Renal cortex interstitium (tissue), 11 donors: ENCODE results near the gene GRIP1. TPM values are rescaled to one million over a fixed set of nuclear protein-coding genes. Genes with fewer than 3 reads are reported as not detected.
A peak's percentile ranks its signal among the peaks of the same experiment; 100 is the strongest.

Experiments used
- DNase-seq, 11 donors: peaks; one replicate each; pipeline ENCODE4 v3.0.0-alpha.2; 2013; ENCODE audit warnings: low read depth in 9 of 11, low spot score in 4 of 11; ENCODE audit errors: extremely low read depth in 1 of 11
- polyA plus RNA-seq, 3 donors: library from polyadenylated mRNA; unstranded; fragments of 120-200 nt; gene quantifications; one replicate each; pipeline ENCODE4 v1.2.1, GENCODE V29; 2013; ENCODE audit not compliant: insufficient read length in 3 of 3

GRIP1 gene
- polyA plus RNA-seq, 3 donors, result 23.0 to 27.4 (median 26.7) TPM

DNA sequence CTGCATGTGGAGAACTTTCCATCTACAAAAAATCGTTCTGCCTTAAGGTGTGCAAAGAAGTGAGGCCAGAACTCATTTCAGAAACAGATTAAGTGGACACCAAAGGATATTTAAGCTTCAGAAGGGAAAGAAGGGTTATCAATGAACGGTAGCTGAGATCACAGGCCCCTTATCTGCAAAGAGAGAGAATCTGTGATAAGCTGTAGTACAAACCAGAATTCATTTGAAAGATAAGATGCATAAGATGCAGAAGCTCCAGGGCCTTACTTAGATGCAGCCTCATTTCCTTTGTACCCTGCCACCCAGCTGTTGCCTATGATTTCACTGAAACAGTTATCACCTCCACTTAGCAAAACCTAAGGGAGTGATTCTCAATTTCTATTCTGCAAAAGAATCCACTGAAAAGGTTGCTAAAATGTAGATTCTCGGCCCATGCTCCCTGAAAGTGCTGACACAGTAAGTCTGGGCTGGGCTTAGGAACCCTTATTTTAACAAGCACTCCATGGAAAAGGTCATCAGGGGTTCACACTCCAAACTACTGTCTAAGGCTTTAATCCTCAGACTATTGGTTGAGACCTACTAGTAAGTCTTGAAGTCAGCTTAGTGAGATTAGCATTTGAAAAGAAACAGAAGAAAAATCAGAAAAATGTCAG, 311.7 kb downstream of the GRIP1 start:
- DNase-seq, result no peak

DNA sequence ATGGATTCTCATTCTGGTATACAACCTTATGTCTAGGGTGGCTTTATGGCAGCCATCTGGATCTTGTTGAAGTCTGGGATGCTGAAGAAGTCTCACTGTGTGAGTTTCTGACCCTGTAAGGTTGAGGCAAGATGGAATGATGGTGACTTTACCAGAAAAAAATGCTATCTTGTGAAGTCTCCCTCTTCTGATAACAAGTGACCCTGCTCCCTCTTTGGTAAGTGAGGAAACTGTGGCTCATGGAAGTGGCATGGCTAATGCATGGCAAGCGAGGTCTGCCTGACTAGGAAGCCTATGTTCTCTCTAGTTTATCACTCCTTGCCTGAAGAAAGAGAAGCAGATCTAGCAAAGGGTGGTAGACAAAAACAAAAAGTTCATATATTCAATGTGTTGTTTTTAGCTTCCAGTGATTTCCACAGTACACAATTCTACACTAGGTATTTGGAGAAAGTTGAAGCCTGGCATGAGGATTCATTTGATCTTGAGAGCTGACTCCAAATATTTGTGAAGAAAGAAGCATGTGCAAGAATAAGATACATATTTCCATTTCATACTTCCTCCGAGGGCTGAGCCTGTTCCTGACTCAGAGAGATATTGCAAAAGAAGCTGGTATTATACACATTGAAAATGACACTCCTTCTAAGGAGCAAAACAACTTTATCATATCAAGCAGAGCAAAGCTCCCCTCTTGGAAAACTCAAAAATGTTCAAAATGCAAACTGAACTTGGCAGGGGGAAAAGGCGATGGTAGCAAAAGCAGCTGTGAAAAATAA, 313.0 kb downstream of the GRIP1 start:
- no peak for DNase-seq

DNA sequence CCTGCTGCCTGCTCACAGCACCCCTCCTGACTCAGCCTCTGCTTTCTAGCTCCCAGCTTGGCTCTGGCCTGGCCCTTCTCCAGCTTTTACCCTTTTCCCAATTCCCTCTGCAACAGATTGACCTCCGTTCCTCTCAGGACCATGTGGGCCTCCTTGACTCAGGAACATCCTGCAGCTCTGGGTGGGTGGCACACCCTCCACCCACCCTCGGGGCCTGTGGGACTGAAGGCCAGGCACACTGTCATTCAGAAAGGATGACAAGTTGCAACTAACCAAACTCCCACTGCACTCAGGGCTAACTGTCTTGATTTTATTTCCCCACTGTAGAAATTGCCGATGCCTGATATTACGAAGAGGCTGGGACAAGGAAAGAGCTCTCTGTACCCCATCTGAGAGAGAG, 317.2 kb downstream of the GRIP1 start:
- no peak for DNase-seq

DNA sequence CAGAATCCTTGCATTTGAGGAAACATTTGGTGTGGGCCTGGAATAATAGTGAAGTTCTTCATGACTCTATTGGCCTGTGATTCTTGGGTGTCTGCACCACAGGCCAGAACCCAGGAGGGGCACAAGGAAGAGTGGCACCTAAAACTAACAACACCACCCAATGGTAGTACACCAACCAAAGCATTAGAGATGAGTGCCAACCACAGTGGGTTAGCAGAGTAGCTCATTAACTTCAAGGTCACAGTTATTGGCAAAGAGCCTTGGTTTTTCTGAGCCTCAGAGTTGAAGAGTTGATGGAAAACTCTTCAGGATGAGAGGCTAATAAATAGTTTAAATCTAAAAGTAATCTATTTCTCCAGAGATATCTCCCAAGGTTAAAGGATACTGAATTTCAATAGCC, 319.6 kb downstream of the GRIP1 start:
- DNase-seq, result no peak

DNA sequence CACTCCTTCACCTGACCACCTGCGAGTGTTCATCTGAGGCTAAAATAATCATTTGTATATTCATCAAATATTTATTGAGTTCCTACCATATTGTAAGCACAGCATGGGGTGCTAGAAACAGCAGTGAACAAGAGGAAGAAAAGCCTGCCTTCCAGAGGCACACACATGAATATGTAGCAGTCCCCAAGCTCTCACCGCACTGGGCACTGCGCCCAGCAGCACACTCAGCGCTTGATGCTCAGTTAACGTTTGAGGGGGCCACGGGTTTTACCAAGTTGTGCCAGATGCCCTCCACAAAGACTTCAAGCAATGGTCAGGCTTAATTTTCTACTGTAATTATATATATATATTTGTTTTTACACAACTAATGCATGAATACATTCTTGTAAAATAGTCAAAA, 324.6 kb downstream of the GRIP1 start:
- DNase-seq, result no peak

DNA sequence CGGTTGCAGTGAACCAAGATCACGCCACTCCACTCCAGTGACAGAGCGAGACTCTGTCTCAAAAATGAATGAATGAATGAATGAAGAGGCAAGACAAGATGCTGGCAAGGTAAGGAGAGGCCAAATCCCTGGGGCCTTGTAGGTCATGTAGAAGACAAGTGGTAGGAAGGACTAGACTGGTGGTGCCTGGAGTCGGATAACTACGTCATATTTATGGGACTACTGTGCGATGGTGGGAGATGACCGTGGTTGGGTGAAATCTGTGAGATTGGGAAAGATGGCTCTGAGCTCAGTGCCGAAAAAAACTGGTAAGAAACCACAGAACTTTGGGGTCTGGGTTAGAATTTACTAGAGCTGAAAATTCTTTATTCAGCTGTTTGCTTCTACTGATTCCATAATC, 326.0 kb downstream of the GRIP1 start:
- DNase-seq, result no peak

DNA sequence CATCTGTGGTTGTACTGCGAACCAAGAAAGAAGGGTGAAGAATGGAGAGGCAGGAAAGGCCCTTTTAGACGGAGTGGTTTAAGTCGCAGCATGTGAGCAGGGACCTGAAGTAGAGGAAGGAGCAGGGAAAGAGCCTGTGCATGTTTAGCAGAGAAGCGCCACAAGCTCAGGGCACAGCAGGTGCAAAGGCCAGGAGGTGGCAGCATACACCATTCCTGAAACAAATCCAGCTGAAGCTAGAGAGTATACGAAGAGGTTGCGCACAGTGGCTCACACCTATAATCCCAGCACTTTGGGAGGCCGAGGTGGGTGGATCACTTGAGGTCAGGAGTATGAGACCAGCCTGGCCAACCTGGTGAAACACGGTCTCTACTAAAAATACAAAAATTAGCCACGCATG, 326.7 kb downstream of the GRIP1 start:
- DNase-seq, result peak in 3 of 11 donors; percentile 1 to 11 (median 2)

DNA sequence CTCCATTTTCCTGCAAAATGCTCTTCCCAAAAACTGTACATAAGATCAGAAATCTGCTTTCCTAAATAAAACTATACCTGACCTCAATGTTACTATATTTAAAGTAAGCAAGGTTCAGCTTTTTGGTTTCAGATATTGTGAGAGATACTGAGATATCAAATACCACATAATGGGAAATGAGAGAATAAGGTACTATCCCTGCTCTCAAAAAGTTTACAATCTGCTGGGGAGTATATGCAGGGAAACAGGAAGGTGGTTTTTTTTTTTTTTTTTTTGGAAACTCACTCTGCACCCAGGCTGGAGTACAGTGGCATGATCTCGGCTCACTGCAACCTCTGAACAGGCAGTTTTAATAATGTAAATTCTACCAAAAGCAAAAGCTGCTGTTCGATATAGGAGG, 327.6 kb downstream of the GRIP1 start:
- DNase-seq, result no peak

DNA sequence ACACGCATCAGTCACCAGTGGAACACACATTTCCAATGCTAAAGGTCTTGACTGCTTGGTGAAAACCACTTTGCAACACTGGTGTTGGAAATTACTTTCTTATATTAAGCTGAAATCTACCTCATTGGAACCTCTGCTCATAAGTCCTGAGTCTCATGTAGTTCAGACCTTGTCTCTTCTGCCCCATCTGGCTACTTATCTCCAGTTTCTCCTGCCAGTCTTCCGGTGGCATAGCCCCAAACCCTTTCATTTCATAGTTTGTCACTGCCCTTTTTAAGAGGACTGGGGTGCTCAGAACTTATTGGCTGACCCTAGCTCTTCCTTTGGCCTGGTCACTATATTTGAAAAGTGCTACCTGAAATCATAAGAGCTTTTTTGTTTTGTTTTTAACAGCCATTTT, 332.9 kb downstream of the GRIP1 start:
- DNase-seq, result no peak

DNA sequence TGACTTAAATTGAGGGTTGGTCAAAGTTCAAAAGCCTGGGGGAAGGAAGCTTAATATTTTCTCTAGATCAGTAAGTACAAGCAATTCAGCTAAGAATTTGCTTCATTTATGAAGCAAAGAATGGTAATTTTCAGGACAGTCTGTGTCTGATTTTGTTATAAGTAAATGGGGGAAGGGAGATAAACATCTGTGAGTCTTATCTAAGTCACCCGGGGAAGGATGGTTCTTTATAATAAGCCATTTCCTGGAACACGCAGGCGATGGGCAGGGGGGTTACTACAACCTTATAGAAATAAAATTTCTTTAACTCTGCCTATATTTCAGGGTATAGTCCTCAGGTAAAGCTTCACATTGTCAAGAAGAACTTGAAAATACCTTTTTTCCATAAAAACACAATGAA, 333.7 kb downstream of the GRIP1 start:
- DNase-seq, result no peak

DNA sequence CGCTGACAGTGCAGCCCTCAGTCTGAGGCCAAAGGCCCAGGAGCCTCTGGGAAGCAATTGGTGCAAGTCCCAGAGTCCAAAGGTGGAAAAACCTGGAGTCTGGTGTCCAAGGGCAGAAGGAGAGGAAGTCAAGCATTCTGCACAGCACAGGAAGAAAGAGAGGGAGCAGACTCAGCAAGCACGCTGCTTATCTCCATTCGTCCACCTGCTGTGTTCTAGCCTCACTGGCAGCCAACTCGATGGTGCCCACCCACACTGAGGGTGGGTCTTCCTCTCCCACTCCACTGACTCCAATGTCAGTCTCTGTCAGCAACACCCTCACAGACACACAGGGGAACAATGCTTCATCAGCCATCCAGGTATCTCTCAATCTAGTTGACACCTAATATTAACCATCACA, 337.8 kb downstream of the GRIP1 start:
- no peak for DNase-seq

DNA sequence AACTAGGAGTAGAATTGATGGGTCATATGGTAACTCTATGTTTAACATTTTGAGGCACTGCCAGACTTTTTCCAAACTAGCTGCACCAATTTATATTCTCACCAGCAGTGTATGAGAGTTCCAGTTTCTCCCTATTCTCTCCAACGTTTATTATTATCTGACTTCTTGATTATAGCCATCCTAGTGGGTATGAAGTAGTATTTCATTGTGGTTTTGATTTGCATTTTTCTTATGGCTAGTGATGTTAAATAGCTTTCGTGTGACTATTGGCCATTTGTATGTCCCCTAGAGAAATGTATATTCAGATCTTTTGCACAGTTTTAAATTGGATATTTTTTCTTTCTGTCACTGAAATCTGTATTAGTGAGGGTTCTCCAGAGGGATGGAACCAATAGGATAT, 338.7 kb downstream of the GRIP1 start:
- DNase-seq, result no peak

DNA sequence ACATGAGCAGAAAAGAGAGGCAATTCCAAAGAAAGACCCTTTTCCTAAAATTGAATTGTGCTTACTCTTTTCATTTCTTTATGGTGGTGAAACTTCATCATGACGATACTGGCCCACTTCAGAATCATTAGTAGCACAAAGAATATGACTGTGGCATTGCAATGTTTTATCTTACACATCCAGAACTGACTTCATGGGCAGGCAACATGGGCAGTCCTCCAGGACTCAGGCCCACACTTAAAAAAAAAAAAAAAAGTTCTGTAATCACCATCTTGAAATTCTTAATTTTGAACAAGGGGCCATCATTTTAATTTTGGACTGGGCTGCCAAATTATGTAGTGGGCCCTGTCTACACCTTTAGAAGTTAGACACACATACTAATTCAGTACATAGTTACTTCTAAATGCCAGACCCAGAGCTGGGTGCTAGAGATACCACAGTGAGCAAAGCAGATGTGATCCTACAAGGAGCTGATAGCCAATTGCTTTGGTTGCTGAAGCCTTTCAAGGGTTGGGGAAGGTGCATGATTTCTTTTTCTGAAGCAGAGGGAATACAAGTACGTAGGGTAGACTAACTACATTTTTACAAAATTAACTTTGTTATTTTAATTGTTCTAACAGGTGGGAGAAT, 341.4 kb downstream of the GRIP1 start:
- no peak for DNase-seq

DNA sequence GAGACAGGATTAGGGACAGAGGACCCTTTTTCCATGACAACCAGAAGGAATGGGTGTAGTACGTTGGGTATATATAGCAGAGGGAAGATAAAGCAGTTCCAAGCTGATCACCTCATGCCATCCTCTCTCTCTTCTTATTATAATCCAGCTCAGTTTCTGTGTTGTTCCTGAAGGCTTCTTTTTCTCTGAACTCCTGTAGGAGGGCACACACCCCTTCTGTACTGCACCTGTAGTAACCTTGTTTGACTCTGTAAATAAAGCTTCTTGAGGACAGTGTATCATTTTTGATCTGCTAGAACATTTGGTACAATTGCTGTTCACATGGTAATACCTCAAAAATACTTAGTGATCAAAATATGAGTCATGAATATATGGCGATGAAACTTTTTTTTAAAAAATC, 343.1 kb downstream of the GRIP1 start:
- DNase-seq, result no peak

DNA sequence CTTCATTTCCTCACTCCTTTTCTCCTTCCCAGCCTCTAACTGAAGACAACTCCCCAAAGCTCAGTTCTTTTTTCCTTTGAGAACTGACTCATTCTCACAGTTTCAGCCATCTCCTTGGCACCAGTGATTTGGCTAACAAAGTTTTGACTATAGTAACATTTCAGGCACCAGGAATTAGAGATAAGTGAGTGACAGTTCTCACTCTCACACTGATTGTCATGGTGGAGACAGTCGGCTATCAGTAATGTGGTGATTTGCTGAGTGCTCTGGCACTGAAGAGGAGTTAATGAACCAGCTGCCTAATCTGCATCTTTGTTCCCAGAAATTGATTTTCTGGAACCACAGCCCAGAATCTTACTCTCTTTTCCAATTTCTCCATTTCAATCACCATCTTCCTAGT, 347.1 kb downstream of the GRIP1 start:
- DNase-seq, result no peak

DNA sequence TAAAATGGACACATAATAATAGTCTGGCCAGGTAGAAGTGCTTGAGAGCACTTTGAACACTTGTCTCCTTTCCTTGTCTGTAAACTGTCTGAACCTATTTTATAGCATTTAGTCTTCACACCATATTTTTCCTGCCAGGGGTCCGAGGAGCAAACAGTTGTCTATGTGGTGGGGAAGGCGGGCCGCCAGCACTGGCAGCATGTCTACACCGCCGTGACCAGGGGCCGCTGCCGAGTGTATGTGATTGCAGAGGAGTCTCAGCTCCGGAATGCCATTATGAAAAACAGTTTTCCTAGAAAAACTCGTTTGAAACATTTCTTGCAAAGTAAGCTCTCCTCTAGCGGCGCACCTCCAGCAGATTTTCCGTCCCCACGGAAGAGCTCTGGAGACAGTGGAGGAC, 347.9 kb downstream of the GRIP1 start:
- DNase-seq, result no peak

DNA sequence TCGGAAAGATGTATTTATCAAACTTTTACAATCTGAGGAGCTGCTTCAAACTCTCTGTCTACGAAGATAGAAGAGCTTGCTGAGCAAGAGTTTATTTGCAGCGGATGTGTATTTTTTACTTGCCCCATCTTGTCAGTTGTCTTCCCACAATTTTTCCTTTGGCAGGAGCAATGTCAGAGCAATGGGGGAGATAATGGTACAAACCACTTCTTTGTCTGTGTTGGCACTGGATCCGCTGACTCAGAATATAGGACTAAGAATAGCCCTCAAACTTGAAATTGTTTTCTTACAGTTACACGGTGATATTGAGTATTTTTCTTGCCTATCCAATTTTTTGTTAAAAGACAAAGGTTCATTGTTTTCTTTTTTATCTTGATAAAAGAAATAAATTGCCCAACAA, 348.9 kb downstream of the GRIP1 start:
- no peak for DNase-seq

DNA sequence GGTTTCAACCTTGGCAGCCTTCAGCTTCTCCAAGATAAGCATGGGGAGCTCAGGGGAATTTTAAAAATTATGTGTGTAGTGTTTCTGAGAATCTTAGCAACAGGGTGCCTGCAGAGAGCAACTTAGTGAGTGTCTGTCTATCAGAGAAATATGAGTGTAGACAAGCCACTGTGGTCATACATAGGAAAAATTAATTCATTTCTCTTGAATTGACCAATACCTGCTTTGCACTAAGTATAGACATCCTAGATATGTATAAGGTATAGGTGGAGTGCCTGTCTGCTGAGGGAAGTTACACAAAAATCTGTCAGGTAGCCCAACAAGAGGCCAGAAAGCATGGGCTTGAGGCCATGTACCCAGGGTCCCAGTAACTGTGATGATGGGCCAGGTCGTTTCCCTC, 355.9 kb downstream of the GRIP1 start:
- no peak for DNase-seq

DNA sequence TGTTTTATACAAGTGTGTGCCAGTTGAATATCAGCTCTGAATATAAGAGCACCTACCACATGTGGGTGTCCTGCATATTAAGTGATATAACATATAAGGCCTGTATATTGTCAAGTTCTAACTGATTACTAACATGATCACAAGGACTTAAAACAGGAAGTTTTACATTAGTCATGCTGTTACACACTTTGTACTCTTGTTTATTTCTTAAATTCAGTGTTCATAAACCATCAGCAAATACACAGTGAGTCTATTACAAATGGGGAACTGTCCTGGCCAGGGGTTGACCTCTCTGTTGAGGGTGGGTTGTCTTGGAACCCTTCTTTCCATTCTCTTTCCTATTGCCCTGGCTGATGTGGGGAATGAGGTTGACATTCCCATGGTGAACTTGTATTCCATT, 357.4 kb downstream of the GRIP1 start:
- no peak for DNase-seq

DNA sequence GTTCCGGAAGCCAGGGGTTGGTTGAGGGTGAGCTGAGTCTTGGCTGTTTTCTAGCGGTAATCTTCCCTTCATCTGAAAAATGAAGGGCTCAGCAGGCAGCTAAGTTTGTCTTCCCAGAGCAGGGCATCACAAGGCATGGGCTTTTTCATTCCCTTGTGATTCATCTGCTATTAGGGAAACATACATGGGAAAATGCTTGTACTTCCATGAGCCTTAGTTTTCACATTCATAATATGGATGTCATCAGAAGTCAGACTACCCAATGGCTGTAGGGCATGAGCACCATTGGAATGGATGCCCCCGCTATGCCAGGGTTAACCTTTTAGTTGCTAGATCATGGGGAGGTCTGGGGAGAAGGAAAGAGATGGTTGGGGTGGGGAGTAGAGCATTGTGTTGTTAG, 357.9 kb downstream of the GRIP1 start:
- no peak for DNase-seq
